Right lobe of liver (tissue), 6 donors: ENCODE measurements around the gene SLC18A2. TPM values are rescaled to one million over a fixed set of nuclear protein-coding genes. Genes with fewer than 3 reads are reported as not detected.

Source experiments
- ATAC-seq, 4 donors: fragments of 200-7000 bp; cut with Tn5 transposase; one replicate each; pipeline ENCODE4 v1.9.1; 2020; ENCODE audit warnings: mild to moderate bottlenecking in 4 of 4, moderate library complexity in 4 of 4
- DNase-seq, 3 donors: peaks; one replicate each; pipeline ENCODE4 v3.0.0-alpha.2; 2020
- H3K27ac ChIP-seq, 3 donors: fragments of 200-600 bp; one replicate each; pipeline ENCODE4 v1.8.0; 2022
- H3K27me3 ChIP-seq, 2 donors: fragments of 200-600 bp; one replicate each; pipeline ENCODE4 v1.8.0; 2022
- H3K36me3 ChIP-seq, 4 donors: fragments of 200-600 bp; sonication (generic) in 1 of 4; one replicate each; pipeline versions ENCODE4 v1.5.1 to v1.8.0; 2017 to 2022; ENCODE audit warnings: control low read depth in 1 of 4
- H3K4me1 ChIP-seq, 4 donors: fragments of 200-600 bp; sonication (generic) in 1 of 4; one replicate each; pipeline versions ENCODE4 v1.5.1 to v1.8.0; 2017 to 2022; ENCODE audit warnings: control low read depth in 1 of 4
- H3K4me3 ChIP-seq, 3 donors: fragments of 200-600 bp; one replicate each; pipeline ENCODE4 v1.8.0; 2022
- H3K9me3 ChIP-seq, 4 donors: fragments of 200-600 bp; sonication (generic) in 1 of 4; one replicate each; pipeline versions ENCODE4 v1.5.1 to v1.8.0; 2017 to 2022; ENCODE audit warnings: control low read depth in 1 of 4
- CTCF ChIP-seq, 4 donors: fragments of 200-600 bp in 3 of 4; fragments of 450-650 bp in 1 of 4; IDR thresholded peaks; one replicate each; pipeline versions ENCODE4 v1.5.1 to v1.8.0; 2016 to 2022; ENCODE audit warnings: antibody characterized with exemption in 4 of 4, mild to moderate bottlenecking in 2 of 4
- POLR2A ChIP-seq: fragments of 450-650 bp; IDR thresholded peaks from one replicate; pipeline ENCODE4 v1.6.1; 2017; ENCODE audit warnings: antibody characterized with exemption, mild to moderate bottlenecking
- WGBS: methylation state at CpG from one replicate; pipeline ENCODE4 v1.1.6; 2018; ENCODE audit warnings: low coverage, low lambda C conversion rate; ENCODE audit not compliant: insufficient coverage; ENCODE audit errors: missing lambda C conversion rate; 5-methylcytosine and 5-hydroxymethylcytosine counted together
- intact Hi-C, 2 donors: fragments of 100-400 bp; cut with DNase I; formaldehyde crosslinking; loops; one replicate each; pipeline versions ENCODE4 v1.11.2 to v1.14.1; 2022
- total RNA-seq, 6 experiments: library from RNA; depleted of rRNA in 2 of 6; stranded (reverse); fragments of >200 nt in 2 of 6; fragmentation: NEBNext Ultra II Directional in 3 of 6; extraction: Animal tissue kit (Norgen Biotek cat#: 25700) in 3 of 6; gene quantifications; one replicate each; pipeline versions ENCODE4 v1.1.0 to v1.2.4, GENCODE V29; 2016 to 2023
- donor health status: DM: no; HTN: yes; CAD: no.
- donor health status: DM: no; HTN: no; CAD: no.
- donor health status: DM: no; HTN: no; CAD: no.
- donor health status: DM: no; HTN: yes; CAD: no.
- donor health status: DM: no; HTN: yes; CAD: no.

The SLC18A2 gene
- total RNA-seq, 6 experiments from 2014 or later: 0.04 to 1.1 (median 0.20) TPM

GRCh38 chr10:117204316-117204715, 36.6 kb upstream of the SLC18A2 start:
- no peaks in the 10 kb centered on the region for H3K9me3 ChIP-seq
- TF ChIP-seq CTCF (IDR thresholded peaks at IDR 0.05): no peak
- TF ChIP-seq POLR2A: no peak
- WGBS: 40% methylated on average over 2 of the region's 2 CpGs
- H3K36me3 ChIP-seq: no peaks in the 10 kb centered on the region
- no peak overlapping the region for H3K4me3 ChIP-seq
- H3K4me1 ChIP-seq: no peaks in the 10 kb centered on the region
- no peaks in the 10 kb centered on the region for H3K27me3 ChIP-seq
- H3K27ac ChIP-seq: no peak overlapping the region
- ATAC-seq (no peak), DNase-seq (no peak)
- intact Hi-C loops: no loop called here

GRCh38 chr10:117212176-117212575, 28.7 kb upstream of the SLC18A2 start:
- Histone ChIP-seq H3K27ac (no peak overlapping the region), H3K36me3 (no peaks in the 10 kb centered on the region), H3K27me3 (no peaks in the 10 kb centered on the region), H3K9me3 (no peaks in the 10 kb centered on the region), H3K4me1 (peaks cover 0 to 10% (median 0%) of the 10 kb centered on the region in 4 donors), H3K4me3 (no peak overlapping the region)
- 78% methylated on average over 1 of the region's 1 CpG for WGBS
- intact Hi-C loops: loop anchor here in 1 of 2 donors (10.0 kb wide), 2 partner anchors 233 to 1033 kb away; no protein-coding TSS in a partner anchor
- ATAC-seq (no peak), DNase-seq (no peak)
- no peak for TF ChIP-seq POLR2A
- no peak for TF ChIP-seq CTCF (IDR thresholded peaks at IDR 0.05)

GRCh38 chr10:117214401-117214800, 26.5 kb upstream of the SLC18A2 start:
- Histone ChIP-seq H3K27ac (no peak overlapping the region), H3K9me3 (no peaks in the 10 kb centered on the region), H3K36me3 (no peaks in the 10 kb centered on the region), H3K4me1 (peaks cover 0 to 12% (median 0%) of the 10 kb centered on the region in 4 donors), H3K27me3 (no peaks in the 10 kb centered on the region), H3K4me3 (no peak overlapping the region)
- TF ChIP-seq CTCF (IDR thresholded peaks at IDR 0.05) (no peak), POLR2A (no peak)
- intact Hi-C loops: loop anchor here in 1 of 2 donors (10.0 kb wide), 2 partner anchors 230 to 1030 kb away; no protein-coding TSS in a partner anchor
- no peak for ATAC-seq
- WGBS: no CpG with 5 or more reads among the region's 1 CpG
- DNase-seq: no peak

- no peak overlapping the region for H3K4me3 ChIP-seq
- intact Hi-C loops: loop anchor here in 1 of 2 donors (10.0 kb wide), 2 partner anchors 230 to 1030 kb away; no protein-coding TSS in a partner anchor
- peaks cover 0 to 12% (median 0%) of the 10 kb centered on the region in 4 donors for H3K4me1 ChIP-seq
- no peaks in the 10 kb centered on the region for H3K27me3 ChIP-seq
- H3K36me3 ChIP-seq: no peaks in the 10 kb centered on the region
- 65% methylated on average over 2 of the region's 2 CpGs for WGBS
- DNase-seq (no peak), ATAC-seq (no peak)
- no peak for TF ChIP-seq CTCF (IDR thresholded peaks at IDR 0.05)
- H3K27ac ChIP-seq: no peak overlapping the region
- H3K9me3 ChIP-seq: no peaks in the 10 kb centered on the region
Observed at GRCh38 chr10:117215079-117215478, 25.8 kb upstream of the SLC18A2 start.
